Measurements from ENCODE around the gene AQP5. TPM values are rescaled to one million over a fixed set of nuclear protein-coding genes. Genes with fewer than 3 reads are reported as not detected.

AQP5 gene
- total RNA-seq, 1 donor from 2014 or later = not detected

DNA sequence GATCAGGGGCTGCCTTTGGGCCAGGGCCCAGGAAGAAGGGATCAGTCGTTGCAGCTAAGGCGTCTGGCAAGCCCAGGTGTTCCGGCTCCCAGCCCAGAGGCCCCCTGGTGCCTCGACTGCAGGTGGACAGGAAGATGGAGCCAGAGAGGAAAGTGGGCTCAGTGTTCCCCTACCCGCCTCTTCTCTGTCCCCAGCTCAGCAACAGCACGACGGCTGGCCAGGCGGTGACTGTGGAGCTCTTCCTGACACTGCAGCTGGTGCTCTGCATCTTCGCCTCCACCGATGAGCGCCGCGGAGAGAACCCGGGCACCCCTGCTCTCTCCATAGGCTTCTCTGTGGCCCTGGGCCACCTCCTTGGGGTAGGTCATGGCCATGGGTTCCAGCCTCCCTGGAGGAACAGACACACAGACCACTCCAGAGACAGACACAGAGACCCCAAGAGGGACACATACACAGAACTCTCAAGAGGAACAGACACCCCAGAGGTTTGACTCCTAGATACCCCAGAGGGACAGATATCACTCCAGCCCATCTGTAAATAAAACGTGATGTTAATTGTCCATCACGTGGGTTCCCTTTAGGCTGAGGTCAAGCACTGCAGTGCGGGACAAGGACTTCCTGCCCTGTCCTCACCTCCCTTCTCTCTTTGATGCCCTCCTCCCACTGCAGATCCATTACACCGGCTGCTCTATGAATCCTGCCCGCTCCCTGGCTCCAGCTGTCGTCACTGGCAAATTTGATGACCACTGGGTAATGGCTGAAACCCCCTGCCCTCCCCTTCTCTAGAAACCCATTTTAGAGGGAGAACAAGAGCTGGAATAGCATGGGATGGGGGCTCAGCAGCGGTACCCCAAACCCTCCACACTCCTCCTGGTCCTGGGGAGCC is 7.5 kb upstream of the AQP5 start:
- TF ChIP-seq, protein P1, sequence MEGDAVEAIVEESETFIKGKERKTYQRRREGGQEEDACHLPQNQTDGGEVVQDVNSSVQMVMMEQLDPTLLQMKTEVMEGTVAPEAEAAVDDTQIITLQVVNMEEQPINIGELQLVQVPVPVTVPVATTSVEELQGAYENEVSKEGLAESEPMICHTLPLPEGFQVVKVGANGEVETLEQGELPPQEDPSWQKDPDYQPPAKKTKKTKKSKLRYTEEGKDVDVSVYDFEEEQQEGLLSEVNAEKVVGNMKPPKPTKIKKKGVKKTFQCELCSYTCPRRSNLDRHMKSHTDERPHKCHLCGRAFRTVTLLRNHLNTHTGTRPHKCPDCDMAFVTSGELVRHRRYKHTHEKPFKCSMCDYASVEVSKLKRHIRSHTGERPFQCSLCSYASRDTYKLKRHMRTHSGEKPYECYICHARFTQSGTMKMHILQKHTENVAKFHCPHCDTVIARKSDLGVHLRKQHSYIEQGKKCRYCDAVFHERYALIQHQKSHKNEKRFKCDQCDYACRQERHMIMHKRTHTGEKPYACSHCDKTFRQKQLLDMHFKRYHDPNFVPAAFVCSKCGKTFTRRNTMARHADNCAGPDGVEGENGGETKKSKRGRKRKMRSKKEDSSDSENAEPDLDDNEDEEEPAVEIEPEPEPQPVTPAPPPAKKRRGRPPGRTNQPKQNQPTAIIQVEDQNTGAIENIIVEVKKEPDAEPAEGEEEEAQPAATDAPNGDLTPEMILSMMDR (IDR thresholded peaks at IDR 0.05; ENCODE audit: partially characterized antibody, unreplicated experiment) = no peak
- H3K27ac Mint-ChIP-seq (ENCODE audit: unreplicated experiment) = peak overlapping the region; percentile 28
- H3K4me1 Mint-ChIP-seq (ENCODE audit: low read depth, unreplicated experiment) = peaks cover 2% of the 10 kb centered on the region
- H3K4me3 Mint-ChIP-seq (ENCODE audit: unreplicated experiment) = no peak overlapping the region
- no peaks in the 10 kb centered on the region for H3K36me3 Mint-ChIP-seq (ENCODE audit: unreplicated experiment)
- no peak for DNase-seq
- H3K27me3 Mint-ChIP-seq (ENCODE audit: unreplicated experiment) = peaks cover 21% of the 10 kb centered on the region
- no peaks in the 10 kb centered on the region for H3K9me3 Mint-ChIP-seq (ENCODE audit: unreplicated experiment)

- Mint-ChIP-seq H3K9me3 (ENCODE audit: unreplicated experiment) (no peaks in the 10 kb centered on the region), H3K4me3 (ENCODE audit: unreplicated experiment) (no peak overlapping the region), H3K27ac (ENCODE audit: unreplicated experiment) (no peak overlapping the region), H3K36me3 (ENCODE audit: unreplicated experiment) (no peaks in the 10 kb centered on the region), H3K27me3 (ENCODE audit: unreplicated experiment) (peaks cover 27% of the 10 kb centered on the region), H3K4me1 (ENCODE audit: low read depth, unreplicated experiment) (peaks cover 2% of the 10 kb centered on the region)
- DNase-seq = no peak
- TF ChIP-seq, protein P1 (IDR thresholded peaks at IDR 0.05; ENCODE audit: partially characterized antibody, unreplicated experiment) = no peak
Observed at GRCh38 chr12:49954863-49955830, 6.5 kb upstream of the AQP5 start.

DNA sequence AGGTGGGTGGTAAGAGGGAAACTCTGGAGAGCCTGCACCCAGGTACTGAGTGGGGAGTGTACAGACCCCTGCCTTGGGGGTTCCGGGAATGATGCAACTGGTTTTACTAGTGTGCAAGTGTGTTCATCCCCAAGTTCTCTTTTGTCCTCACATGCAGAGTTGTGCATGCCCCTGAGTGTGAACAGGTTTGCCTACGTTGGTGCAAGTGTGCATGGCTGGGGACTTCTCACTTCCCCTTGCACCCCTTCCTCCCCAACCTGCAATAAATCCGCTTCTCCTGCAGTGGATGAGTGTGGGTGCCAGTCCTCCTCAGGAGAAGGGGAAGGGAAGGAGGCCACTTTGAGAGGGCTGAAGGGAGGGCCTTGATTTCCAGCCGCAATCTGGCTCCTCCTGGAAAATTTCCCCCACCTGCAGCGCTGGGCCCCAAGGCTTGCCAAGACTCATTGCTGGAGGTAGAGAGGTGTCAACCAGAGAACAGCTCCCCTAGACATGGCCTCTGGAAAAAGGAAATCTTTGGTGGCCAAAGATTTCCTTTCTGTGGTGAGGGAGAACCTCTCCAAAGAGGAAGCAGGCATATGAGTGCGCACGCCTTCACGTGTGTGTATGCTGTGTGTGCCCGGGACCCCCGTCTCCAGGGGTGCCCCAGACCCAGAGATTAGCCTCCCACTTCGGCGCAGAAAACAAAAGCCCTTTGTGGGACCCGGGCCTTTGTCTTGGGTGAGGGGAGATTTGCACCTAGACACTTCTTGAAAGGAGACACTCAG is 5.6 kb upstream of the AQP5 start:
- Mint-ChIP-seq H3K4me1 (ENCODE audit: low read depth, unreplicated experiment) (no peaks in the 10 kb centered on the region), H3K36me3 (ENCODE audit: unreplicated experiment) (peaks cover 5% of the 10 kb centered on the region), H3K27me3 (ENCODE audit: unreplicated experiment) (peaks cover 33% of the 10 kb centered on the region), H3K9me3 (ENCODE audit: unreplicated experiment) (peaks cover 5% of the 10 kb centered on the region), H3K4me3 (ENCODE audit: unreplicated experiment) (no peak overlapping the region), H3K27ac (ENCODE audit: unreplicated experiment) (no peak overlapping the region)
- DNase-seq = no peak
- TF ChIP-seq, protein P1 (IDR thresholded peaks at IDR 0.05; ENCODE audit: partially characterized antibody, unreplicated experiment) = no peak

DNA sequence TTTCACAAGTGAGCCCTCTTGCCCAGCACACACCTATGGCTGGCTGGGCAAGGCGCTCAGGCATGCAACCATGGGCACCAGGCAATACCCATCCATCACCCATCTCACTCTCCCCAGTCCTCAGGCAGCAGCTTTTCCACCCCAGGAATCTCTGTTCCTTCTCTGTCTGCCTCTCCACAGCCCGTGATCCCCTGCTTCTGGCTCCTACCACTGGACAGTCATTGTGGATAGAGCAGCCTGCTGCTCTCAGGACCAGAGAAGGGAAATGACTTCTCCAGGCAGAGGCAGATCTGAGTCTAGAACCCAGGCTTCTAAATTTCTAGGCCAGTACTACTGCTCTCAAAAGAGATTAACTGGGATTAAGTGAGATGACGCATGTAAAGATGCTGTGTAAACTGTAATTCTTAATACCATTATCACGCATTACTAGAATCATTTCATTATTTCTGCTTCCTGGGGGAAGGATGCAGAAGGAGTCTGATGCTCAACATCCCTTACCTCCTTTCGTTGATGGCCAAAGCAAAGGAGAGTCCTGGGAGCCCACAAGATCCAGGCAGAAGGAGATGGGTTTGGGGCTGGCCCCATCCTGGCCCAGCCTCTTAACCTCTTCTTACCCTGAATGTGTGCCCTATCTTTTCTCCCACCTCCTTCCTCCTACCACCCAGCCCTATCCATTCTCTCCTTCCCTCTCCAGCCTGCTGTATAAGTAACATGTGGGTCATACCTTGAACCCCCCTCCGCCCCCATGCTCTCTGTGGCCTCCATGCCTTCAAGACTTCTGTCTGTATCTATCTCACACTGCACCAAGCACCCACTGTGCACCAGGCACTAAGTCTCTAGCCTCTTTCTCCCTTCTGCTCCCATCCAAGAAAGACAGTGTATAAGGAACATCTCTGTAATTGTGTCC is 4.8 kb upstream of the AQP5 start:
- Mint-ChIP-seq H3K27ac (ENCODE audit: unreplicated experiment) (no peak overlapping the region), H3K4me3 (ENCODE audit: unreplicated experiment) (no peak overlapping the region), H3K36me3 (ENCODE audit: unreplicated experiment) (peaks cover 5% of the 10 kb centered on the region), H3K4me1 (ENCODE audit: low read depth, unreplicated experiment) (no peaks in the 10 kb centered on the region), H3K27me3 (ENCODE audit: unreplicated experiment) (peaks cover 33% of the 10 kb centered on the region), H3K9me3 (ENCODE audit: unreplicated experiment) (peaks cover 5% of the 10 kb centered on the region)
- TF ChIP-seq, protein P1 (IDR thresholded peaks at IDR 0.05; ENCODE audit: partially characterized antibody, unreplicated experiment) = no peak
- no peak for DNase-seq
